ENCODE results near the gene TIAM2. TPM values are rescaled to one million over a fixed set of nuclear protein-coding genes. Genes with fewer than 3 reads are reported as not detected.
A peak's percentile ranks its signal among the peaks of the same experiment; 100 is the strongest.

Gene TIAM2
- total and polyA plus RNA-seq, 10 of the 15 experiments (the other 5 are each of a cell fraction or from before 2014, with no cell fraction given): 1.1 to 10.5 (median 2.3) TPM

DNA sequence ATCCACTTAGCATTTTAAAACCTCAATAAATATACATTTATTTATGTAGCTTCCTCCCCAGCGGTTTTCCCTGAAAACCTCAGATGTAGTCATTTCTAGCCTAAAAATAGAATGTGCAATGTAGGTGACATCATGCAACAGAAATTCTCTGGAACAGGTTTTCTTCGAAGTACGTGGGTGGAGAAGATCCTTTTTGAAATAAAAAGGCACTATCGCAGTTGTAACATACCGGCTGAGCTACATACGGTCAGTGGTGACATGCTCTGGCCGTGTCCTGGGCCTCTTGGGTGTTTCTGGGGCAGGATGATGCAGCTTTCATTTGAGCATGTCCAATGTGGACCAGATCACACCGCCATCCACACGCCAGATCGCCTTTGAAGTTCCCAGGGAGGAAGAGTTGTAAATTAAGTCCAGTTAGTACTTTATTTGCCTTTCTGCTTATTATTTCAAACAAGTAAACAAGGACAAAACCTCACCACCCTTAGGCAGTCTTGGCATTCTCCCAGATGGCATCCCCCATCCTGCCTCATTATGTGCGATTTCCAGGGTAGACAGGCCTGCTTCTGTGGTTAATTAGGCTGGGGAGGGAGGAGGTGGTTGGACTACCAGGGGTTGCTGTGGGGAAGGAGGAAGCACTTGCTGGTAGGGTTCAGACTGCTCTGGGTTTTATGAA, 159.2 kb downstream of the TIAM2 start (continued):
- TF ChIP-seq, protein P1, sequence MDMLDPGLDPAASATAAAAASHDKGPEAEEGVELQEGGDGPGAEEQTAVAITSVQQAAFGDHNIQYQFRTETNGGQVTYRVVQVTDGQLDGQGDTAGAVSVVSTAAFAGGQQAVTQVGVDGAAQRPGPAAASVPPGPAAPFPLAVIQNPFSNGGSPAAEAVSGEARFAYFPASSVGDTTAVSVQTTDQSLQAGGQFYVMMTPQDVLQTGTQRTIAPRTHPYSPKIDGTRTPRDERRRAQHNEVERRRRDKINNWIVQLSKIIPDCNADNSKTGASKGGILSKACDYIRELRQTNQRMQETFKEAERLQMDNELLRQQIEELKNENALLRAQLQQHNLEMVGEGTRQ (IDR thresholded peaks at IDR 0.05; ENCODE audit: borderline replicate concordance, low read depth, low read length): no peak
- TF ChIP-seq SRF (IDR thresholded peaks at IDR 0.05; ENCODE audit: low read depth in 2 of 2, low read length in 2 of 2) (no peak), YY1 (IDR thresholded peaks at IDR 0.05; ENCODE audit: low read depth, low read length) (no peak), RFX5 (IDR thresholded peaks at IDR 0.05; ENCODE audit: low read depth, low read length) (no peak), SUPT20H (IDR thresholded peaks at IDR 0.05; ENCODE audit: borderline replicate concordance, control insufficient read depth, low read depth, low read length) (no peak), NR2C2 (IDR thresholded peaks at IDR 0.05; ENCODE audit: borderline replicate concordance, control insufficient read depth, insufficient read length, low read depth) (no peak), NFYB (IDR thresholded peaks at IDR 0.05; ENCODE audit: insufficient read depth, low read depth, low read length) (no peak), TARDBP (IDR thresholded peaks at IDR 0.05; ENCODE audit: borderline replicate concordance) (no peak), JUNB (IDR thresholded peaks at IDR 0.05) (peak; percentile 65), FOS (IDR thresholded peaks at IDR 0.05; ENCODE audit: borderline replicate concordance, extremely low read depth, insufficient read length) (no peak), NBN (IDR thresholded peaks at IDR 0.05) (no peak), TAF1 (IDR thresholded peaks at IDR 0.05; ENCODE audit: borderline replicate concordance, low read depth, low read length) (no peak)
- TF ChIP-seq, protein P2, sequence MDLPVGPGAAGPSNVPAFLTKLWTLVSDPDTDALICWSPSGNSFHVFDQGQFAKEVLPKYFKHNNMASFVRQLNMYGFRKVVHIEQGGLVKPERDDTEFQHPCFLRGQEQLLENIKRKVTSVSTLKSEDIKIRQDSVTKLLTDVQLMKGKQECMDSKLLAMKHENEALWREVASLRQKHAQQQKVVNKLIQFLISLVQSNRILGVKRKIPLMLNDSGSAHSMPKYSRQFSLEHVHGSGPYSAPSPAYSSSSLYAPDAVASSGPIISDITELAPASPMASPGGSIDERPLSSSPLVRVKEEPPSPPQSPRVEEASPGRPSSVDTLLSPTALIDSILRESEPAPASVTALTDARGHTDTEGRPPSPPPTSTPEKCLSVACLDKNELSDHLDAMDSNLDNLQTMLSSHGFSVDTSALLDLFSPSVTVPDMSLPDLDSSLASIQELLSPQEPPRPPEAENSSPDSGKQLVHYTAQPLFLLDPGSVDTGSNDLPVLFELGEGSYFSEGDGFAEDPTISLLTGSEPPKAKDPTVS (IDR thresholded peaks at IDR 0.05; ENCODE audit: low read depth, low read length): no peak
- TF ChIP-seq, protein P3, sequence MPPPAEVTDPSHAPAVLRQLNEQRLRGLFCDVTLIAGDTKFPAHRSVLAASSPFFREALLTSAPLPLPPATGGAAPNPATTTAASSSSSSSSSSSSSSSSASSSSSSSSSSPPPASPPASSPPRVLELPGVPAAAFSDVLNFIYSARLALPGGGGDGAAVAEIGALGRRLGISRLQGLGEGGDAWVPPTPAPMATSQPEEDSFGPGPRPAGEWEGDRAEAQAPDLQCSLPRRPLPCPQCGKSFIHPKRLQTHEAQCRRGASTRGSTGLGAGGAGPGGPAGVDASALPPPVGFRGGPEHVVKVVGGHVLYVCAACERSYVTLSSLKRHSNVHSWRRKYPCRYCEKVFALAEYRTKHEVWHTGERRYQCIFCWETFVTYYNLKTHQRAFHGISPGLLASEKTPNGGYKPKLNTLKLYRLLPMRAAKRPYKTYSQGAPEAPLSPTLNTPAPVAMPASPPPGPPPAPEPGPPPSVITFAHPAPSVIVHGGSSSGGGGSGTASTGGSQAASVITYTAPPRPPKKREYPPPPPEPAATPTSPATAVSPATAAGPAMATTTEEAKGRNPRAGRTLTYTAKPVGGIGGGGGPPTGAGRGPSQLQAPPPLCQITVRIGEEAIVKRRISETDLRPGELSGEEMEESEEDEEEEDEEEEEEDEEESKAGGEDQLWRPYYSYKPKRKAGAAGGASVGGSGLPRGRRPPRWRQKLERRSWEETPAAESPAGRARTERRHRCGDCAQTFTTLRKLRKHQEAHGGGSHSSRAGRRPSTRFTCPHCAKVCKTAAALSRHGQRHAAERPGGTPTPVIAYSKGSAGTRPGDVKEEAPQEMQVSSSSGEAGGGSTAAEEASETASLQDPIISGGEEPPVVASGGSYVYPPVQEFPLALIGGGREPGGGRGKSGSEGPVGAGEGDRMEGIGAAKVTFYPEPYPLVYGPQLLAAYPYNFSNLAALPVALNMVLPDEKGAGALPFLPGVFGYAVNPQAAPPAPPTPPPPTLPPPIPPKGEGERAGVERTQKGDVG (CRISPR knock-in tag; IDR thresholded peaks at IDR 0.05): no peak
- TF ChIP-seq, protein P4, sequence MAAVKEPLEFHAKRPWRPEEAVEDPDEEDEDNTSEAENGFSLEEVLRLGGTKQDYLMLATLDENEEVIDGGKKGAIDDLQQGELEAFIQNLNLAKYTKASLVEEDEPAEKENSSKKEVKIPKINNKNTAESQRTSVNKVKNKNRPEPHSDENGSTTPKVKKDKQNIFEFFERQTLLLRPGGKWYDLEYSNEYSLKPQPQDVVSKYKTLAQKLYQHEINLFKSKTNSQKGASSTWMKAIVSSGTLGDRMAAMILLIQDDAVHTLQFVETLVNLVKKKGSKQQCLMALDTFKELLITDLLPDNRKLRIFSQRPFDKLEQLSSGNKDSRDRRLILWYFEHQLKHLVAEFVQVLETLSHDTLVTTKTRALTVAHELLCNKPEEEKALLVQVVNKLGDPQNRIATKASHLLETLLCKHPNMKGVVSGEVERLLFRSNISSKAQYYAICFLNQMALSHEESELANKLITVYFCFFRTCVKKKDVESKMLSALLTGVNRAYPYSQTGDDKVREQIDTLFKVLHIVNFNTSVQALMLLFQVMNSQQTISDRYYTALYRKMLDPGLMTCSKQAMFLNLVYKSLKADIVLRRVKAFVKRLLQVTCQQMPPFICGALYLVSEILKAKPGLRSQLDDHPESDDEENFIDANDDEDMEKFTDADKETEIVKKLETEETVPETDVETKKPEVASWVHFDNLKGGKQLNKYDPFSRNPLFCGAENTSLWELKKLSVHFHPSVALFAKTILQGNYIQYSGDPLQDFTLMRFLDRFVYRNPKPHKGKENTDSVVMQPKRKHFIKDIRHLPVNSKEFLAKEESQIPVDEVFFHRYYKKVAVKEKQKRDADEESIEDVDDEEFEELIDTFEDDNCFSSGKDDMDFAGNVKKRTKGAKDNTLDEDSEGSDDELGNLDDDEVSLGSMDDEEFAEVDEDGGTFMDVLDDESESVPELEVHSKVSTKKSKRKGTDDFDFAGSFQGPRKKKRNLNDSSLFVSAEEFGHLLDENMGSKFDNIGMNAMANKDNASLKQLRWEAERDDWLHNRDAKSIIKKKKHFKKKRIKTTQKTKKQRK (IDR thresholded peaks at IDR 0.05; ENCODE audit: low read depth, low read length): no peak
- TF ChIP-seq, protein P5, sequence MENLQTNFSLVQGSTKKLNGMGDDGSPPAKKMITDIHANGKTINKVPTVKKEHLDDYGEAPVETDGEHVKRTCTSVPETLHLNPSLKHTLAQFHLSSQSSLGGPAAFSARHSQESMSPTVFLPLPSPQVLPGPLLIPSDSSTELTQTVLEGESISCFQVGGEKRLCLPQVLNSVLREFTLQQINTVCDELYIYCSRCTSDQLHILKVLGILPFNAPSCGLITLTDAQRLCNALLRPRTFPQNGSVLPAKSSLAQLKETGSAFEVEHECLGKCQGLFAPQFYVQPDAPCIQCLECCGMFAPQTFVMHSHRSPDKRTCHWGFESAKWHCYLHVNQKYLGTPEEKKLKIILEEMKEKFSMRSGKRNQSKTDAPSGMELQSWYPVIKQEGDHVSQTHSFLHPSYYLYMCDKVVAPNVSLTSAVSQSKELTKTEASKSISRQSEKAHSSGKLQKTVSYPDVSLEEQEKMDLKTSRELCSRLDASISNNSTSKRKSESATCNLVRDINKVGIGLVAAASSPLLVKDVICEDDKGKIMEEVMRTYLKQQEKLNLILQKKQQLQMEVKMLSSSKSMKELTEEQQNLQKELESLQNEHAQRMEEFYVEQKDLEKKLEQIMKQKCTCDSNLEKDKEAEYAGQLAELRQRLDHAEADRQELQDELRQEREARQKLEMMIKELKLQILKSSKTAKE (IDR thresholded peaks at IDR 0.05; ENCODE audit: low read depth, poor library complexity, severe bottlenecking): no peak
- TF ChIP-seq, protein P6, sequence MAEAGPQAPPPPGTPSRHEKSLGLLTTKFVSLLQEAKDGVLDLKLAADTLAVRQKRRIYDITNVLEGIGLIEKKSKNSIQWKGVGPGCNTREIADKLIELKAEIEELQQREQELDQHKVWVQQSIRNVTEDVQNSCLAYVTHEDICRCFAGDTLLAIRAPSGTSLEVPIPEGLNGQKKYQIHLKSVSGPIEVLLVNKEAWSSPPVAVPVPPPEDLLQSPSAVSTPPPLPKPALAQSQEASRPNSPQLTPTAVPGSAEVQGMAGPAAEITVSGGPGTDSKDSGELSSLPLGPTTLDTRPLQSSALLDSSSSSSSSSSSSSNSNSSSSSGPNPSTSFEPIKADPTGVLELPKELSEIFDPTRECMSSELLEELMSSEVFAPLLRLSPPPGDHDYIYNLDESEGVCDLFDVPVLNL (IDR thresholded peaks at IDR 0.05; ENCODE audit: low read depth, low read length): no peak

All from GM12878 (cell line).